Right kidney (tissue), 1 donor: ENCODE measurements around the gene RNF130.

Experiments used
- DNase-seq: peaks from one replicate; pipeline ENCODE4 v3.0.0-alpha.2; 2016

RNF130 gene

DNA sequence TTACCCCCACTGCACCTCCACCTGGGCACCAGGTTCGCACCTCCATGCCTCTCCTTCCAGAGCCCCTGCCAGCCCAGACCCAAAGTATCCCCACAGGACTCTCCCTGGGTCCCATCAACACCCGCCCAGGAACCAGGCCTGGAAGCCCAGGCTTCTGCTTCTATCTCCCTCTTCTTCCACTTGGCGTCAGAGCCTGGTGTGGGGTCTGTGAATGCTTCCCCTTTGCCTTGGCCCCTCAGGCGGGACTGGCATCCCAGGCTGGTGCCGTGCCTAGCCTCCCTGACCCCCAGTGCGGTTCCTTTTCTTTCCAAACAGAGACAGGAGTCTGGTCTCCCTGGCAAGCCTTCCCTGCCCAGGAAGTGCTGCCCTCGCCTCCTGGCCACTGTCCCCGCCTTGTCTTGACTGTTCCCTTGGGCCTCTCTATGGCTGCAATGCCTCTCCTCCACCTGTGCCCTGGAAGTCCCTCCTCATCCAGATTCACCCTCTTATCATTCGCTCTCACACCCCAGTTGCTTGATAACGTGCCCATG is 156.1 kb downstream of the RNF130 start:
- DNase-seq: no peak

DNA sequence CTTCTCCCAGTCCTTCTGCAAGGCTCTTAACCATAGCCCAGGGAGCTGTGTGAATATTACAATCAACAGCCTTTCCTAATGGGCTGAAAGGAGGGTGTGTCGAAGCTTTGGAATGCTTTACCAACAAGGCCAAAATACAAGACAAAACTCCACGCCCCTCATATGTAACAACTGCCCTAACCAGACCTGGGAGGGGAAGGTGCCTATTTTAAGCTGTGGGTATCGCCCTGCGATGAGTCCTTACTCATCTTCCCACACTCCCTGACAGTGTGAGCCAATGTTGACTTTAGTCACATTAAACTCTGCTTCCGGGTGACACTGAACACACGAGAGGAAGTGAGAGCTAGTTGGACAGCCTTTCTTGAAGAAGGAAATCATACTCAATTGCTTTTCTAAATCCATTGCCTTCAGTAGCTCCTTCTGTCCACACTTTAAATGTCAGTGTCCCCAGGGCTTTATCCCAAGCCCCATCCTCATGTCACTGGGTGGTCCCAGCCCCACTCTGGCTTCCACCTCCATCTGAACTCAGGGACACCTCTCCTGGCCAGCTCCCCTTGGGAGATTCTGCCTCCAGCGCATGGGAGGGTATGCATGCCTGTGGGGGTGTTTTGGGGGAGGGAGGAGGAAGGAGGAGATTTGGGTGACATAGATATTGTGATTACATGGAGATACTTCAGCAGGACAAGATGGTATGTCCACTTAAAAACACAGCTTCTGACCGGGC is 157.4 kb downstream of the RNF130 start:
- no peak for DNase-seq

DNA sequence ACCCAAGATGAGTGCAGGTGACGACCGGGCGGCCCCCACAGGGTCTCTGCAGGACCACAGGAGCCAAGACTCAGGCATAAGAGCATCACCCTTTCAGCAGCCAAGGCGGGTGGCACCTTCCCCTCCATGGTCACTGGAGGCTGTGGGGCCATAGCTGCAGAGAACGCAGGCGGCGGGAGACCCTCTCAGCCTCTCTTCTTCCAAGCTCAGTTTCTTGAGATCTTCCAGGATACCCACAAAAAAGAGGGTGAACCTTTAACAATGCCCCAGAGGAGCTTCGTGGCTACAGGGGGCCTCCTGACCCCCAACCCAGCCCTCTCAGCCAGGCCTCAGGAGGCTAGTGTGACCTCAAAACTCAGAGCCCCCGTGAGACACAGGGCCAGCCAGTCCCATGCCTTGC is 158.1 kb downstream of the RNF130 start:
- no peak for DNase-seq

GRCh38 chr5:179912951-179913350 is 158.6 kb downstream of the RNF130 start:
- DNase-seq: no peak

- DNase-seq: no peak
These were observed 159.2 kb downstream of the RNF130 start for GRCh38 chr5:179912386-179912785.

DNA sequence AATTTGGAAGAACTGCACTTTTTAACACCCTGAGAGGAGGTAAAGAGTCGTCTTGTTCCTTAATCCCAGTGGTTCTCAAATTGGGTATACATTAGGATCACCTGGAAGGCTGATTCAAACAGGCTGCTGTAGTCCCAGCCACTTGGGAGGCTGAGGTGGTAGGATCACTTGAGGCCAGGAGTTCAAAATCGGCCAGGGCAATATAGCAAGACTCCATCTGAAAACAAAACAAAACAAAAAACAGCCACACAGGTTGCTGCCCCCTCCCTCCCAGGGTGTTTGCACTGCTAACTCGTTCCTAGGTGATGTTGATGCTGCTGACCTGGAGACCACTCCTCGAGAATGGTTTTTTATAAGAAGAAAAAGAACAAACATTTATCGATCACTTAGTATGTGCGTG is 162.3 kb downstream of the RNF130 start:
- no peak for DNase-seq

DNA sequence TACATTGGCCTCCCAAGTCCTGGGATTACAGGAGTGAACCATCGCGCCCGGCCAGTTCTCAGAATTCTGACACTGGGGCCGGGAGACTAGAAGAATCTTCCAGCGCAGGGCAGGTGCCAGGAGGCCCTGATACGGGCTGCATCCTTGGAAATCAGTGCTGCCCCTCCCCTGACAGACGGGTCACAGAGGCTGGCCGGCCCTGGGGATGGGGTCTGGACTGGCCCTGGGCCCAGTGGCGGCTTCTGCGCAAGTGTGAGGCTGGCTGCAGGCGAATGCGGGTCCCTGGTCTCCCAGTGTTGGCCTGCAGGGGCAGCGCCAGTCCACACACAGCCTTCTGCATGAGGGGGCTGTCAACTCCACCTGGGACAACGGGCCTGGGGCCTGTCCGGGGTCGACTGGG is 163.0 kb downstream of the RNF130 start:
- DNase-seq: no peak

DNA sequence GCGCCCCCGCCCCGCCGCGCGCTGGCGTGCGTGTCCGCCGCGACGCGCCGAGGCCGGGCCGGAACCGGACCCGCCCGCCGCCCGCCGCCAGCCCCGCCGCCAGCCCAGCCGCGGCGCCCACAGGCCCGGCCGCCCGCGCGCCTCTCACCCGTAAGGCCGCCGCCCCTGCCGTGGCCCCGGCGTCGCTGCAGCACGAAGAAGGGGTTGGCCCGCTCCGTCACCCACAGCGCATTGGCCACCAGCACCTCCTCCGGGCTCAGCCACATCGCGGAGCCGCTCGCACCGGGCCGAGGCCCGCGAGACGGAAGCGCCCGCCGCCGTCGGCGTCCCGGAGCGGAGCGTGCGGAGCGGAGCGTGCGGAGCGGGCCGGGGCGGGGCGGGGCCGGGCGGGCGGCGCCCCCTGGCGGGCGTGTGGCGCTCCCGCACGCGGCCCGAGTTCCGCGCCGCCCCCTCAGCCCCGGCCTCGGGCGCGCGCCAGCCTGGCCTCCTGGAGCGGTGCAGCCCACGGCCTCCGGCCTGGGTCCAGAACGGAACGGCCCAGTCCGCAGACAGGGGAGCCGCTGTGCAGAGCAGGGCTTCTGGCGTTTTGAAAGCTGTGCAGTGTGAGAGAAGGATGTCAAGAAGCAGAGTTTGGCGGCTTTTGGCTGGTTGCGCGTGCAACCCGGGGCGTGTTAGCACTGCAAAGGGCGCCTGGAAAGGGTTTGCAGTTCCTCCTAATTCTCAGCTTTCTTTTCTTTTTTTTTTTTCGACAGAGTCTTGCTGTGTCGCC is 163.8 kb downstream of the RNF130 start, which contains the start of gene TBC1D9B:
TBC1D9B (minus strand) TSS at position 342 of the 769 bp plus-strand sequence; CDS start at position 266, 76 bp downstream.
- DNase-seq: peak; percentile 89

DNA sequence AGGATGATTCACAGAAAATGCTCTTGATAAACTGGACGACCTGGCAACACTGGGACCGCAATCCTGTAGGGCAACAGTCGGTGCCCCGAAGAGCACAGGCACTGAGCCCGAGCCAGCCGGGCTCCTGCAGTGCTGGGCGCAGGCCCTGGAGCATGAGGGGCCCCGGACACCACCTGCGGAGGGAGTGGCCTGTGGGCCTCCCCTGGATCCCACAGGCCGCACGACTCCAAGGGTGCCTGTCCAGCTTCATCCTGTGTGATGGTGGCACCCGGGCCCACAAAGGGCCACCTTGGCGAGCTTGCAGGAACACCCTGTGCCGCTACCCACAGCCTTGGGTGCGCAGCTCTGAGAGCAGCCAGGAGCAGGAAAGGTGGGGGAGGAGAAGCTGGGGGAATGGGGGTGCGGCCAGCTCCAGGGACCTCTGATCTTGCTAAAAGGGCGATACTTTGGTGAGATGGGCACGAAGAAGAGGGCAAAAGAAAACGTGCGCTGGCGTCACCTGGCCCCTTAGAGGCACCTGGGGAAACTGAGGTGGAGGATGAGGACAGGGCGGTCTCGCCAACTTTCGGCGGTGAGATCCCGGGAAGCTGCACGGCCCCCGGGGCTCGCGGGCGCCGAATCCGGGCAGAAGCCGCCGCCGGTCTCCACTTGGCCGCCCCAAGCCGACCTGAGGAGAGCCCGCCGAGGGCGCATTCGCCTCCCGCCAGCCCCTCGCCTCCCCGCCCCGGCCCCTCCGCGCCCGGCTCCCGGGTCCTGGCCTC is 164.6 kb downstream of the RNF130 start:
- DNase-seq: peak; percentile 64

- DNase-seq: no peak
These were observed 165.2 kb downstream of the RNF130 start for GRCh38 chr5:179906294-179906794.

DNA sequence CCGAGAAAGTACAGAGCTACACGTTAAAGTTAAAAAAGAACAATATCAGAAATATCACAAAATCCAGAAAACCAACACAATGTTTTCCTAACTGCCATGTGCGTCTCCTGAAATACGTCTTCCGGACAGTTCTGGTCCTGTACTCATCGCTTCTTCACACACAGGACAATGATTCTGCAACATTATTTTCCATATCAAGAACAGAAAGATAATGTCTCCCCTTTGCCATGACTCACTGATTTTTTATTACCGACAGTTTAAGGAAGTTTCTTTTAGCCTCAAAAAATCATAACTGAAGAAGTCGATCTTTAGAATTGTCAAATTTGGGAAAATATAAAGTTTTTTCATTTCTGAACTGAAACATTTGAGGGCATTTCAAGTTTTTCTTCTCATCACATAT is 166.4 kb downstream of the RNF130 start:
- DNase-seq: no peak
